HS-27A (cell line): Measurements from ENCODE around the gene S100G.
"Not testable (repeated sequence)": the region's sequence is repeated elsewhere in the genome, so short reads cannot be mapped to it uniquely, and the experiment has no call there.

ENCODE experiments used
- DNase-seq: peaks from one replicate; pipeline ENCODE4 v3.0.0-alpha.2; 2012; ENCODE audit warnings: low read depth, missing footprints

S100G gene, protein sequence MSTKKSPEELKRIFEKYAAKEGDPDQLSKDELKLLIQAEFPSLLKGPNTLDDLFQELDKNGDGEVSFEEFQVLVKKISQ

DNA sequence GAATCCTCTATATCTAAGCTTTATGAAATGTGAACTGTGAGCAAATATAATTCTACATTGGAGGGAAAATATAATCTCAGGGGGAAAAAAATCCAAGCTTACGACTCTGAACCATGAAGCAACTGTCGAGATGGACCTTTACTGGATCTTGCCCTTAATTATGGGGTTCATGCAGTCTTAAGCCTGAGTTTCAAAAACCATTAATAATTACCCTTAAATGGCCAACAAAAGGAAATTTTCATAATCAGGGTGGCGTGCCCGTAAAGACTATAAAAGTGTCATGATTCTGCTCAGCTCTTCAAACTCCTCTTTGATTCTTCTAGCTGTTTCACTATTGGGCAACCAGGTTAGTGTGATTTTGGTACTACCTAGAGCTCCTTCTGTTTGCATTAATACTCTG lies at the start of gene S100G:
TSS of gene S100G (plus strand) at position 301 of the 400 bp plus-strand sequence. CDS start 849 bp downstream, outside the sequence.
- no peak for DNase-seq

DNA sequence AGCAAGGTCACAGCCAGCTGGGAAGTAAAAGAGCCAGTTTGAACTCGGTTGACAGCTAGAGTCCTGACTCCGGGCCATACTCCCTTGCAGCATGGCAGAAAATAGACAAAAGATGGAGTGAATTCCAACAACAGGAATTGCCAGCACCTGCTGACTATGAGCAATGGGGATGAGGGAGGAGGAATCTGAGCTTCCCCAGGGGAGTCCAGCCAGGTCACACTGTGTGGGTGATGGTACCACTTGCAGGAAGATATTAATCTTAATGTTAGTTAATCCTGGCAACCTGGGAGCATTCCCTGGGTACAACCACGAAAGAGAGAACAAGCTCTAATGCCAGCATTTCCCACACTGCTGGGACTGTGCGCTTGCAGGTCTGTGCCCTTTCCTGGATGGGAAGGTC lies 48.1 kb upstream of the S100G start:
- DNase-seq, result no peak

DNA sequence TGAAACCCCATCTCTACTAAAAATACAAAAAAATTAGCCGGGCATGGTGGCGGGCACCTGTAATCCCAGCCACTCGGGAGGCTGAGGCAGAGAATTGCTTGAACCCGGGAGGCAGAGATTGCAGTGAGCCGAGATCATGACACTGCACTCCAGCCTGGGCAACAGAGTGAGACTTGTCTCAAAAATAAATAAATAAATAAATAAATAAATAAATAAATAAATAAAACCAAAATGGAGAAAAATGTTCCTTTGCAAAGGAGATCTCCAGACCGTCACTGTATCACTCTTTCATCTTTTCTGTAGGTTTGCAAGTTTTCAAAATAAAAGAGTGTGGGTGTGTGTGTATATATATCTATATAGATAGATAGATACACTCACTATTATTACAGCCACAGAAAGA lies 46.7 kb upstream of the S100G start:
- DNase-seq, result not testable (repeated sequence)

DNA sequence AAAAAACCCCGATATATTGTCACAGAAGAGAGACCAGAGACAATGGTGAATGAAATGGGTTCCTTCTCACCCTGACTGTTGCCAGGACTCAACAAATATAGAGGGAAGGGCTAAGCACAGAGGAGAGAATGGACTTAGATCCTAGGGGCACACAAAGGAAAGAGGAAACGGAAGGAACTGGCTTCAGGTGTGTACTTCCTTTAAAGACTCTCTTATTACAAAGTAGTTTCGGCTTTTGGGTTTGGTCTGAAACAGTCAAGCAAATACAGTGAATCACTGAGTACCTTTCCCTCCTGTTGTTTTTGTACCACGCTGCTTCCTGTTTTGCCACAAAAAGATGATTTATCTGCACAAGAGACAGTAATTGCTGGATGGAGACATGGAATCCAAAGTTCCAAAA lies 46.1 kb upstream of the S100G start:
- DNase-seq, result no peak

DNA sequence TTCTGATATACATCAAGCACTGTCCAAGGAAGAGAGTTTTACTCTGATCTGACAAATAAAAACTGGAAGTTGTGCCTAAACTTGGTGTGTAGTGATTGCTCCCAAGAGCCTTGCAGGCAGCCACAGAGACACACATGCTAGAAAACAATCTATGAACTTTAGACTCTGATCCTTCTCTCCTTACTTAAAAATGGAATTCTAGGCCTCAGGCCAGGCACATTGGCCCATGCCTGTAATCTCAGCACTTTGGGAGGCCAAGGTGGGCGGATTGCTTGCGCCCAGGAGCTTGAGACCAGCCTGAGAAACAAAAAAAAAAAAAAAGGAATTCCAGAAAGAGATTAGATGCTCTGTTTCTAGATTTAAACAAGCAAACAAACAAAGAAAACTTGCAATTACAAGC lies 45.6 kb upstream of the S100G start:
- no peak for DNase-seq

DNA sequence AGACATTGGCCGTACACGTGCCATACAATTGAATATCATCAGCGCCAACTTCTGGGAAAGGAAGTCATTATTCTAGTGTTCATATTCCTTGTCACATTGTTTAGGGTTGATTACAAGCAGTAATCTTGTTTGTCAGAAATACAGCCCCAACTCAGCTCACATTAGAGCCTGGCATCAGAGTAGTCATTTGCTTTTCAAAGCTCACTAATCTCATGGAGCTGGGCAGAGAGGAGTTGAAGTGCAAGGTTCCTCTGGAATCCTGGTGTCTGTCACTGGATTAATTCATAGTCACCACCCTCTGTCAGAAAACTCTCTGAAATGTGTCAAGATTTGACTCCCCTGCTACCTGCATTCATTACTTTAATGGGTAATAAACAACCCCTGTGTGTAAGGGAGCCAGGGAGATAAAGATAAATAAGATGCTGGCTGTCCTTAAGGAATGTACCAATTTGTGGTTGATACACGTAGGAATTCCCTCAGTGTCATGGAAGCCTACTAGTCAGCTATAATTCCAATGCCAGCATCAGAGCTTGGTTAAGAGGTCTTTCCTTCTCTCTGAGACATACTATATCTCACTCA lies 43.7 kb upstream of the S100G start:
- no peak for DNase-seq

DNA sequence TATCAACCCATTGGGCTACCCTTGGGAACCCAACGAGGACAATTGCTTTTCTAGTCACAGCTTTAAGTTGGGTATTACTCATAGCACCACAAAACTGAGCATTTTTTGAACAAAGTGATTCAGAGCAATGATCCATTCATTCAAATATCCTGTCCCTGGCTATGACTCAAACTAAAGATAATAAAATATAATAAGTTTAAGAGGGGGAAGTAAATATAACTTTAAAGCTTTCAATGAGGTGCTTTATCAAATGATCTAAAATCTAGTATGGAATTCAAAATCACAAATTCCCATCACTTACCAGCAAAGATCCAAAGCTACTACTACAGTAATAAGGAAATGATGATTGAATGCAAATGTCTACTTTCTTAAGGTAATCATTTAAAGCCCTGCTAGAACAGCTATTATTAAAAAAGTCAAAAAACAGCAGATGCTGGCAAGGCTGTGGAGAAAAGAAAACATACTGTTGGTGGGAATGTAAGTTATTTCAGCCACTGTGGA lies 39.8 kb upstream of the S100G start:
- DNase-seq, result no peak

DNA sequence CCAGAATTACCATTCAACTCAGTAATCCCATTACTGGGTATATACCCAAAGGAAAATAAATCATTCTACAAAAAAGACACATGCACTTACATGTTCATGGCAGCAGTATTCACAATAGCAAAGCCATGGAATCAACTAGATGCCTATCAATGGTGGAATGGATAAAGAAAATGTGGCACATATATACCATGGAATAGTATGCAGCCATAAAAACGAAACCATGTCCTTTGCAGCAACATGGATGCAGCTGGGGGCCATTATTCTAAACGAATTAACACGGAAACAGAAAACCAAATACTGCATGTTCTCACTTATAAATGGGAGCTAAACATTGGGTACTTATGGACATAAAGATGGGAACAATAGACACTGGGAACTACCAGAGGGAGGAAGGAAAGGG lies 39.3 kb upstream of the S100G start:
- DNase-seq, result not testable (repeated sequence)

DNA sequence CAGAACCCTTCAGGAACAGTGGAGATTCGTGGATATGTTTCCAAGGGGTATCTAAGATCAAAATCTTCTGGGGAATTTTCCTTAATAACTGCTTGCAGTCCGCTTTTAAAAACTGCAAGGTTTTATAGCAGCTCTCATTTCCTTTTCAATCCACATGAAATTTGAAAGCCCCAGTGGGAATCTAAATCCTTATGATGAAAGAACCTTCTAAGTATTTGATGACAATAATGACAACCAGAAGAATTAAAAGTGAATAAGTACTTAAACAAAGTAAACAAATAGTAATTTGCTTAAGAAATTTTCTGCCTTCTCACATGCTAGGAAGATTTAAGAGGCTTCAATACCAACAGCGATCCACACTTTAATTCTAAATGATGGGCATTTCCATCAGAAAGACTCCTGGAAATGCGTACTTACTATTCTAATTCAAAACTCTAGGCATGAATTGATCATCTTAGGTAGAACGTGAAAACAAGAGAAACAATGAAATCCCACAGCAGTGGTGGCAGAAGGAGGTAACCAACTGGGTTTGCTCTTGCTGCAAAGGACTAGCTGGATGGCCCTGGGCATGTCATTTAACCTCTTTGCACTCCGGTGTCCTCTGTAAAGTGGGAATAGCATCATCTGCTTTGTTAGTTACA lies 37.6 kb upstream of the S100G start:
- no peak for DNase-seq

DNA sequence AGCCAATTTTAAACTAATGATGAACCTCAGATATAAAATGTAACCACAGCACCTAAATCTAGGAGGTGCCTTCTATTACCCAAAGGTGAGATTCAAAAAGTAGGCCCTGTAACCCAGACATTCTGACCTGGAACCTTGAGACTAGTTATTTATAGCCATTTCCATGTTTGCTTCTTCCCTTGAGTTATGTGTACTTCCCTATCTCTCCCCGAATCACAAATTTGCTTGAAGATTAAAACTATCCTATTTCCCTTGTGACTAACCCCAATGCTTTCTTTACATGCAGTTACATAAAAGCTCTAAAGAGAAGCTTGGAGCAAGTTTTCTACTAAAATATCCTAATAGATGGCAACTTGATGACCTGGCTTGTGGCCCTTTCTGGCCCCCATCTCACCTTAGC lies 32.6 kb upstream of the S100G start:
- DNase-seq, result no peak

DNA sequence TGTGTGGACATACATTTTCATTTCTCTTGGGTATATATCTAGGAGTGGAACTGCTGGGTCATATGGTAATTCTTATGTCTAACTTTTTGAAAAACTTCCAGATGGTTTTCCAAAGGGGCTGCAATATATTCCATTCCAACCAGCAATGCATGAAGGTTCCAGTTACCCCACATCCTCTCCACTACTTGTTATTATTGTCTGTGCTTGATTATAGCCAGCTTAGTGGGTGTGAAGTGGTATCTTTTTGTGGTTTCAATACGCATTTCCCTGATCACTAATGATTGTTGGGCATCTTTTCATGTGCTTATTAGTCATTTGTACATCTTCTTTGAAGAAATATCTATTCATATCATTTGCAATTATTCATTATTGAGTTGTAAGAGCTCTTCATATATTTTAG lies 31.5 kb upstream of the S100G start:
- no peak for DNase-seq

DNA sequence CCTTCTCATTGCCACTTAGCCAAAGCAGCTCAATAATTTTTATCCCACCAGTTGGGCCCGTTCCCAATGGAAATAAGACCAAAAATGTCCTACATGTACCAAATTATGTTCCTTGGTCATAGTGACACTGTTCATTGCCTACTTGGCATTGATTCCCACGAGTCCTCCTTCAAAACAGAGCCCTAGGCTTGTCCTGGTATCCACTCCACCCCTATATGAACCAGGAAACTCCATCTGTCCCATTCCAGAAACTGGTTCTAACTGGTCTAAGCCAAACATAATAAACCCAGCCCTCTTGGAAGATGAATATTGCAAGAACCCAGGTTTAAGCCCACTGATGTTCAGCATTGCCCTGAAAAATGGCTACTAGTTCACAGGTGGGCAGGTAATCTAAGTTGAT lies 30.9 kb upstream of the S100G start:
- DNase-seq, result no peak

DNA sequence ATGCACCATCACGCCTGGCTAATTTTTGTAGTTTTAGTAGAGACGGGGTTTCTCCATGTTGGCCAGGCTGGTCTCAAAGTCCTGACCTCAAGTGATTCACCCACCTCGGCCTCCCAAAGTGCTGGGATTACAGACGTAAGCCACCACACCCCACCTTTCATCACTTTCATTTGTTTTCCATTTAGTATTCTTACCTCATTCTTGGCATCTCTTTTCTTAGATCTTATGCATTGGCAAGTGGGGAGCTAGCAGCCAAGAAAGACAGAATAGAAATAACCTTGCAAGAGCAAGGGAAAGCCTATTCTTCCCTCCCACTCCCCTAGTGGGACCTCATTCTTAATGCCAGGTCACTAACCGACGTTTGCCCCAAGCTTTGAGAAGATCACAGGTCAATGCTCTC lies 21.4 kb upstream of the S100G start:
- DNase-seq, result not testable (repeated sequence)

DNA sequence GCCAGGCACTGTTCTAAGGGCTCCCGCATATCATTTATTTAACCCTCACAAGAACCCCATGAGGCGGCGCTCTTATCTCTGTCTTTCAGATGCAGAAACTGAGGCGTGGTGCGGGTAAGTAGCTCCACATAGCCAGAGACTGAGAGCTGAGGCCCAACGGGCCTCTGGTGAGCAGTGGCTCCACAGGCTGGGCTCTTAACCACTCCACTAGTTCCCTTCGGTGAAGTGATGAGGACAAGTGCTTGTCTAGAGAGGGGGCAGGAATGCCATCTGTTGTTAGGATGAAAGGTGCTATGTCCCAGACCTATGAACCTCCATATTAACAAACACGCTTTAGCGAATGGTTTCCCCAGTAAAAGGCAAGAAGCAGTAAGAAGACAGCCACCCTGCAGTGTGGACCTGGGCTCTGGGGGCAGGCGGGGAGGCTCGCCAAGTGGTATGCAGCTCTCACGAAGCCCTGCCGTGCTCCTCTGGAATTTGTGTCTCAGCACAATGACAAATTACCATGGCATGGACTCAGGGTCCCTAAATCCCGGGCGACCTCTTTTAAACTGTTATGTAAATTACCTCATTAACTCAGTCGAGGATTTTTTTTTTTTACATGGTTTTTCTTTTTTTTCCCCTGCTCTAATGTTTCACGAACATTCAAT lies 20.9 kb upstream of the S100G start:
- DNase-seq, result no peak

DNA sequence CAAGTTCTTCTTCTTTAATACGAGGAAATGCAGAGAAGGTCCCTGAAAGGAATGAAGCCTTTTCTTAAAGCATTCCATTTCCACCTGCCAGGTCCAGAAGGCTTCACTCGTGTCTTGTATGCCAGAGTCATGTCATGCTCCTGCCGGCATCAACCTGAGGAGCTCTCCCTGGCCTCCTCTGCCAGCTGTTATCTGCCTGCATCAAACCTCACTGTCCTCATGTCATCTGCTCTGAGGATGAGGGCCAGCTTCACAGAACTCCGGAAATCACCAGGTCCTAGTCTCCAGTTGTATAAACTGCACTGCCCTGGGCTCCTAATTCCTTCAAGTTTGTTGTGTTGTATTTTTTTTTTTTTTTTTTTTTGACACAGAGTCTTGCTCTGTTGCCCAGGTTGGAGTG lies 20.0 kb upstream of the S100G start:
- no peak for DNase-seq

DNA sequence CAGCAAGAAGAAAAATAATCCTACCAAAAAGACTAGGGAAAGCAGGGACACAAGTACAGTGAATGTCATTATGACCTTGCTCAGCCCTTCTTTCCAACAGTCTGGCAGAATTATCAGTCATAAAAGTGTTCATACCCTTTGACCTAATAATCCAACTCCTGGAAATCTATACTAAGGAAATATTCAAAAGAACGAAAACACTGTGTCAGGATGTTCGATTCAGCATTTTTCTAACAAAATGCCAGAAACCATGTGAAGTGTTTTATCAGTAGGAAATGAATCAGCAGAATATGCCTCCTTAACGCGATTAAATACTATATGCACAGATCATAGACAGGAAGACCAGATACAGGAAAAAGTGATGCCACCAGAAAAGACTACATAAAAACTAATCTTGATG lies 16.2 kb upstream of the S100G start:
- no peak for DNase-seq

DNA sequence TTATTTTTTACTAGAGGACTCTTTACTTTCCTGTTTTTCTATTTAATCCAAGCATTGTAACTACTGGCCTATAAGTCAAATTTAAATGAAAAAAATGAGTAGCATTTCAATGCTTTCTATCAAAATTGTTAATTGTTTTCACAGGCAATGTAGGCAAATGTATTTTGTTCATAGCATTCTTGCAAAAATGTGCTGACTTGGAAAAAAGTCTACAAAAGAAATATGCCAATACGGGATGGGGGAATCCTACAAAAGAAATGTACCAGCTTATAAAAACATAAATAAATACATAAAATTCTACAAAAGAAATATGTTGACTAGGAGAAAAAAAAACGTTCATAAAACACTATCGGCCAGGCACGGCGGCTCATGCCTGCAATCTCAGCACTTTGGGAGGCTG lies 14.9 kb upstream of the S100G start:
- no peak for DNase-seq

DNA sequence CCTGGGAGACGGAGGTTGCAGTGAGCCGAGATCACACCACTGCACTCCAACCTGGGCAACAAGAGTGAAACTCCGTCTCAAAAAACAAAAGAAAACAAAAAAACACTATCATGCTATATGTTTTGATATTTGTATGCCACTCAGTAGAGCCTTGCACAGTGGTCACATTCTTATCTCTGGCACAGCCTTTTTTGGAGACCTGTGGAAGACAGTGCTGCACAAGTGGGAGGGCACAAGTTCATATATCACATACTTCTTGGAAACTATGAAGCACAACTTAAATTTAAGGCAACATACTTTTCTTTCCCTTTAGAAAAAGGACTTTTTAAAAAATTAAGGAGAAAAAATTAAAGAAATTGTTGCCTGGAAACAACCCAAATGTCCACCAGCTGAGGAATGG lies 14.4 kb upstream of the S100G start:
- no peak for DNase-seq

DNA sequence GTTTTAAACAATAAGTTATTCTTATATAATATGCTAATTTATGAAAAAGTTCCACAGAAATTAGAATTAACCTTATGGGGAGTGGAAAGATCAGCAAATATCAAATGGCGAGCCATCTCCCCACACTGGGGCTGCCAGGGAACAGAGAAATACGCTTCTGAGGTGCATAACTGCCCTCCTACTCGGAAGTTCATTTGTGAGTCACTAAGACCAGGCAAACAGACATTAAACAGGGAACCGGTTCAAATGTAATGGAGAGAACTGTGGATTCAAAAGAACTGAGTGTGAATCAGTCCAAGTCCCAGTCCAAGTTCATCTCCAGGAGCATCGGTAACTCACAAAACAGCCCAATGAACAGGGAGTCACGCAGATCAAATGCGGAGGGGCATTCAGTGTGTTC lies 11.4 kb upstream of the S100G start:
- no peak for DNase-seq

DNA sequence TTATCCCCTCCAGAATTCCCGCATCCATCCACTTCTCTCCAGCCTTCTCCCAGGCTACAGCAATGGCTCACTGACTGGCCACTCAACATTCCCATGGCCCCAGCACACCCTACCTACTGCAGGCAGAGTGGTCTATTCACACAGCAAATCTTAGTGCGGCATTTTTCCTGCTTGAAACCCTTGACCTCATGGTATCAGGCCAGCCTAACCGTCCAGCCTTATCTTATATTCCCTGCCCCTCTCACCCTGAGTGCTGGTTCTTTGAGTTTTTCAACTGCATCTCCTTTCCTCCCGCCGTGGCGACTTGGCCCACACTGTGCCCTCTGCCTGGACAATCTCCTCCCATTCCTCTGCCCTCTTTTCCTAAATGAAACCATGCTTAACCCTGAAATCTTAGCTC lies 10.0 kb upstream of the S100G start:
- DNase-seq, result no peak

DNA sequence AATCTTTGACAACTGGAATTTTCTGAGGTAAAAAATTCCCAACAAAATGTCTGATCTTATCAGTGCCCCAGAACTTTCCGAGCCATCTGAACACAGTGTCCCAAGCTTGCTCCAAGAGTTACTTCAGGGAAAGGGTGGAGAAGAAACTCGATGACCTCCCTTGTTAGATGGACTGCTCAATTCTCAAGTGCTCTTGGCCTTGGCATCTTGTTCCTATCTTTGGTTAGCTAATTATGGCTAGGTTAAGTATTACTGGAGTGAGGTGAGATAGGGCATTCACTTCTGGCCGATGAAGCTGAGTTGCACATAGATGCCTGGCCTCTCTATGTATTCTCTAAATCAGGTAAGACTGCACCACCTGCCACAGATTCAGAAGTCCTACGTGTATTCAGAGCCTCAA lies 9.1 kb upstream of the S100G start:
- DNase-seq, result no peak

DNA sequence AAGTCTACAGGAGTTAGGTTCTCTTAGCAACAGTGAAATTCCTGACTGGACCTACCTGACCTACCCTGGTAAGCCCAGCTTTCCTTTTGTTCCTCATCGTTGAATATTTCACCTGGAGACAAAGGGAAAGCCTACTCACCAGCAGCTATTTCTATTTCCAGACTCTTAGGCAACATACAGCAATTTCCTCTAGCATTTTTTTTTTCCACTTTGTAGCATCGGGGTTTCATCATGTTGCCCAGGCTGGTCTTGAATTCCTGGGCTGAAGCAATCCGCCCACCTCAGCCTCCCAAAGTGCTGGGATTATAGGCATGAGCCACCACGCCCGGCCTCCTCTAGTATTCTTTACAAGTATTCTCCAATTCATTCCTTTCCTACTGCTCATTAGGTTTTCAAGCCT lies 6.8 kb upstream of the S100G start:
- no peak for DNase-seq

DNA sequence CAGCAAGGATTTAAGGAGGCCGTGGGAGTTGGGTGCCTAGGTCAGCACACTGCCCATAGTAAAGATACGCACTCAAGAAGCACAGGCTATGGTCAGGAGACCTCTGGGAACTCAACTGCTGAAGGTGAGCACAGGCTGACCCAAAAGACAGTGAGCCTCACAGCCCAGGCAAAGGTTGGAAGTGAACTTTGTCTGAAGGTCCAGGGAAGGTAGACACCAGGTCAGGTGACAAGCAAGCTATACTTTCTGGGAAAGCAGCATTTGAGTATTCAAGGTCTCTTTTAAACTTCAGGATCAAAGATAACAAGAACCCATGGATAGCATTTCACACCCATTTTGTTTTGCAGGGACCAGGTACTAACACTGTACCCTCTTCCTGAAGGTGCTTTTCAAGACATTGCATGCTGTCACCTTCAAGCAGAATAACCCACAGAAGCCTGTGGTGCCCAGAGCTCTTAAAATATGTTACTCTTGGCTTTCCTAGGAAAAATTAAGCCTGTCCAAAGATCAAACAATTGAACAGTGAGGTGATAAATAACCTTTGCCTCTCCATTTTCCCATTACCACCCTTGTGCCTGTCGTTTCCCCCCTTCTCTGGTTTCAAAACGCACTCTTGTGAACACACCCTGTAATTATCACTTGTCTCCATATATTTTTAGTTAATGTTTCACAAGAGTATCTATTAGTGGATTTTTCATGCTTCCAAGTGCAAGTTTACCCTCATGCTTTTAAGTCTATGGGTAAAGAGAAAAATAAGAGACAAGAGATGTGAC lies 3.4 kb upstream of the S100G start:
- no peak for DNase-seq
